Bronchial epithelial cell (primary cell): ENCODE data around the gene NT5C1A. TPM values are rescaled to one million over a fixed set of nuclear protein-coding genes. Genes with fewer than 3 reads are reported as not detected.
A peak's percentile ranks its signal among the peaks of the same experiment; 100 is the strongest.

Source experiments
- DNase-seq: peaks from one replicate; pipeline ENCODE4 v3.0.0-alpha.2; 2010; ENCODE audit warnings: low read depth
- FAIRE-seq: peaks from 2 replicates; lab custom pipeline; 2011; peaks lifted over from hg19 to GRCh38; lab: Jason Lieb, UNC
- H3K27me3 ChIP-seq: 2 replicates; pipeline ENCODE4 v1.5.1; 2011; ENCODE audit warnings: low read length; ENCODE audit not compliant: control insufficient read depth, insufficient read depth
- H3K36me3 ChIP-seq: 2 replicates; pipeline ENCODE4 v1.5.1; 2011; ENCODE audit warnings: low read length; ENCODE audit not compliant: control insufficient read depth, insufficient read depth
- H3K4me3 ChIP-seq: 2 replicates; pipeline ENCODE4 v1.5.1; 2011; ENCODE audit warnings: mild to moderate bottlenecking, low read depth, low read length, control low read depth
- CTCF ChIP-seq: IDR thresholded peaks from 2 replicates; pipeline ENCODE4 v1.5.1; 2011; ENCODE audit warnings: mild to moderate bottlenecking, moderate library complexity, low read length, control low read depth, inconsistent platforms; ENCODE audit not compliant: insufficient read depth, severe bottlenecking
- total RNA-seq: library from RNA; depleted of rRNA; stranded (reverse); fragments of >200 nt; gene quantifications from 2 replicates; pipeline ENCODE4 v1.2.1, GENCODE V29; 2014

The NT5C1A gene
- total RNA-seq, 1 donor from 2014 or later: not detected

- TF ChIP-seq CTCF: no peak
- no peaks in the 10 kb centered on the region for H3K27me3 ChIP-seq
- no peak for DNase-seq
- no peak for FAIRE-seq
- H3K36me3 ChIP-seq: no peaks in the 10 kb centered on the region
- no peak overlapping the region for H3K4me3 ChIP-seq
Observed at GRCh38 chr1:39654291-39654690, 17.6 kb downstream of the NT5C1A start.

GRCh38 chr1:39653546-39654031 is 18.3 kb downstream of the NT5C1A start:
- Histone ChIP-seq H3K4me3 (no peak overlapping the region), H3K27me3 (no peaks in the 10 kb centered on the region), H3K36me3 (no peaks in the 10 kb centered on the region)
- DNase-seq: peak; percentile 82
- peak; percentile 88 for FAIRE-seq
- peak; percentile 94 for TF ChIP-seq CTCF

DNA sequence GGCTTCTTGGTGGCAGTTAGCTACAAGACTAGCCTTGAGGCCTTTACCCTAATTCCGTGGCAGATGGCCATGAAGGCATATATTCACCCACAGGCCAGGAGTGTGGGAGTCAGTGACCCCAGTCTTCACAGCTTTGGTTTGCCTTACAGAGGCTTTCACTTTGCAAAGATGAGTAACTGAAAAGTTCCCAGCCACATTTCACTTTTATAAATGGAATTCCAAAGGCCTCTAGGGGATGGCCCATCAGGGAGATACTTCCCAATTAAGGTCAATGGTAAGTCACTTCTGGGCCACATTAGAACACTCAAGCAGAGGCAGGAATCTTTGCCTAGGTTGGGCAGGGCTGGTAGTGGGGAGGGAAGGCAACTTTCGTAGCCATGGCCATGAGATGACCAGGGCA is 19.4 kb downstream of the NT5C1A start:
- FAIRE-seq: no peak
- H3K4me3 ChIP-seq: no peak overlapping the region
- peaks cover 2% of the 10 kb centered on the region for H3K27me3 ChIP-seq
- DNase-seq: no peak
- no peak for TF ChIP-seq CTCF
- H3K36me3 ChIP-seq: no peaks in the 10 kb centered on the region

DNA sequence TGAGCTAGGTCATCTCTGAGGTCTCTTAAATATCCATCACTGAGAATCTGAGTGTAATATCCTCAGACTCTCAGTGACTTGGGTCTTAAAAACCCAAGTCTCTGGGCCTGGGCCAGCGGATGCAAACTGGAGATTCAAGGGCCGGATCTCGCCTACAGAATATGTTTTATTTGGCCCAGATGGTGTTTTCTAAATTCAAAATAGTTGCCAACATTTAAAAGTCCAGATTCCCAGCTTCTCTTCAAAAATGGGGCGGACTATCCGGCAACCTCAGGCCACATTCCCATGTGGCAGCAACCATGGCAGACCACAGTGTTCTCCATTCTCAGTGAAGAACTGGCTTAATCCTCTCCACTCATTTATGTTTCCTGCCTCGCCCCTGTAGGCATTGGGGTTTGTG is 19.8 kb downstream of the NT5C1A start:
- DNase-seq (no peak), FAIRE-seq (no peak)
- H3K27me3 ChIP-seq: peaks cover 2% of the 10 kb centered on the region
- H3K36me3 ChIP-seq: no peaks in the 10 kb centered on the region
- no peak for TF ChIP-seq CTCF
- H3K4me3 ChIP-seq: no peak overlapping the region

DNA sequence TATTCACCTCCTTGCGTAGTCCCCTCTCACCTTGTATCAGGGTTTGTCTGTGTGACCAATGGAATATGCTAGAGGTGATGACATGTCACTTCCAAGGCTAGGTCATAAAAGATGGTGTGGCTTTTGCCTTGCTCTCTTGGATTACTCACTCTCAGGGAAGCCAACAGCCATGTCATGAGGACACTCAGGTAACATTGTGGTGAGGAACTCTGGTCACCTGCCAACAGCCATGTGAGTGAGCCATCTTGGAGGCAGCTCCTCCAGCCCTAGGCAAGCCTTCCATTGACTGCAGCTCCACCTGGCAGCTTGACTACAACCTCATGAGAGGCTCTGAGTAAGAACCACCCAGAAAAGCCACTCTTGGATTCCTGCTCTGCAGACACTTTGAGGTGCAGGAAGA is 21.5 kb downstream of the NT5C1A start:
- no peak for FAIRE-seq
- DNase-seq: peak; percentile 35
- no peak for TF ChIP-seq CTCF

GRCh38 chr1:39649636-39650185 is 22.2 kb downstream of the NT5C1A start:
- DNase-seq (no peak), FAIRE-seq (no peak)
- Histone ChIP-seq H3K27me3 (peaks cover 2% of the 10 kb centered on the region), H3K4me3 (no peak overlapping the region), H3K36me3 (no peaks in the 10 kb centered on the region)
- TF ChIP-seq CTCF: no peak

More for the DNA sequence above, 21.5 kb downstream of the NT5C1A start:
- Histone ChIP-seq H3K4me3 (no peak overlapping the region), H3K27me3 (peaks cover 2% of the 10 kb centered on the region), H3K36me3 (no peaks in the 10 kb centered on the region)
